T-helper 2 cell treated with Interferon-gamma antibody and Interleukin-4, amounts not matched to agents 5 μg/mL and 100 μg/mL, for 36 hours (primary cell): Measurements from ENCODE around the gene LY9.

Source experiments
- DNase-seq: peaks from one replicate; pipeline ENCODE4 v3.0.0; 2021; ENCODE audit warnings: low spot score
- H3K27ac Mint-ChIP-seq: one replicate; pipeline ENCODE4 v1.8.0; 2021; ENCODE audit warnings: mild to moderate bottlenecking, mixed read lengths
- H3K27me3 Mint-ChIP-seq: one replicate; pipeline ENCODE4 v1.8.0; 2021; ENCODE audit warnings: low read depth, mixed read lengths
- H3K36me3 Mint-ChIP-seq: one replicate; pipeline ENCODE4 v1.8.0; 2021; ENCODE audit warnings: low read depth, mixed read lengths
- H3K4me1 Mint-ChIP-seq: one replicate; pipeline ENCODE4 v1.8.0; 2021; ENCODE audit warnings: low read depth, mixed read lengths
- H3K4me3 Mint-ChIP-seq: one replicate; pipeline ENCODE4 v1.8.0; 2022; ENCODE audit warnings: mild to moderate bottlenecking, moderate library complexity, mixed read lengths
- H3K9me3 Mint-ChIP-seq: one replicate; pipeline ENCODE4 v1.8.0; 2021; ENCODE audit warnings: mixed read lengths

LY9 gene

DNA sequence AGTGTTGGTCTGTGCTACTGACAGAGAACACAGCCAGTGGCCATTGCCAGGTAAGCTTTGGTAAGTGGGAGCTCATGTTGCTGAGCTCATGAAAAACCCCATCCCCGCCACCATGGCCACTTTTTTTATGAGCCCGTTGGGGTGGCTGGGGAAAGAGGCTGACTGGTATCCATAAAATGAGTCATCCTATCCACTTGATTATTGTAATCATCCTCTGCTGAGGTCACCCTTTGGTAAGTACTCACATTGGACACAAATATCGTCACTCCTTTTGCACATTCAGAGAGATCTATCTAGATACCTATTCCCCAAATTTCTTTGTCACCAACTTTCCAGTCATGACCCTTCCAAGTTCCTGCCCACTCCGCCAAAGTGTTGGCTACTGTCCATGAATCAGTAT lies 34.9 kb upstream of the LY9 start:
- Mint-ChIP-seq H3K36me3 (no peaks in the 10 kb centered on the region), H3K4me1 (peaks cover 11% of the 10 kb centered on the region), H3K27me3 (no peaks in the 10 kb centered on the region), H3K4me3 (no peak overlapping the region), H3K27ac (no peak overlapping the region), H3K9me3 (peaks cover 6% of the 10 kb centered on the region)
- DNase-seq, result no peak

DNA sequence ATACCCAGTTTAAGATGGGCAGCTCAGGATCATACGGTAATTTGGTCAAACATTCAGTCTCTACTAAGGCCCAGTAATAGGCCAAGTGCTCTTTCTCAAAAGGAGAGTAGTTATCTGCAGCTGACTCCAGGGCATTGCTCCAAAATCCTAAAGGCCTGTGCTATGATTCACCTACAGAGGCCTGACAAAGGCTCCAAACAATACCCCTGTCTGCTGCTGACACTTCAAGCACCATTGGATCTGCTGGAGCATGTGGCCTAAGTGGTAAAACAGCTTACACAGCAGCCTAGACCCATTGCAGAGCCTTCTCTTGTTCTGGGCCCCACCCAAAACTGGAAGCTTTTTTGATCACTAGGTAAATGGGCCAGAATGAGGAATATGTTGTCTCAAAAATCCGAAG lies 34.1 kb upstream of the LY9 start:
- H3K4me3 Mint-ChIP-seq, result no peak overlapping the region
- H3K27me3 Mint-ChIP-seq, result no peaks in the 10 kb centered on the region
- peaks cover 9% of the 10 kb centered on the region for H3K4me1 Mint-ChIP-seq
- DNase-seq, result no peak
- H3K27ac Mint-ChIP-seq, result no peak overlapping the region
- peaks cover 2% of the 10 kb centered on the region for H3K36me3 Mint-ChIP-seq
- H3K9me3 Mint-ChIP-seq, result peaks cover 2% of the 10 kb centered on the region

DNA sequence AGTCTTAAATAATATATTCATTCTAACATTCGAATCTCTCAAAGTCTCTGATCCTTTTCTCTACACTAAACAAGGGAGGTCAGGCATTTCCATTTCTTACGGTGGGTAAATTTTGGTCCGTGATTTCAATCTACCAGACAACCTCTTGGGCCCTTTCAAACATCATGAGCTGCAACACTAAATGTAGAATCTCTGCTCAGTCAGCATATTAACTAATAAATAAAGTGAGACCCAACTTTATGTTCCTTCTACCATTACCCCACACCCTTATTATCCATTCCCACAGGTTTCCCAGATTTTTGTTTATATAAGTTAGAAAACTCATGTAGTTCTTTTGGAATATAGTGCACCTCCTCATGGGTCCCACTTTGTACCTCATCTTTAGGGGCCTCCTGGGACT lies 32.0 kb upstream of the LY9 start:
- H3K36me3 Mint-ChIP-seq, result peaks cover 2% of the 10 kb centered on the region
- H3K27ac Mint-ChIP-seq, result no peak overlapping the region
- no peak for DNase-seq
- H3K9me3 Mint-ChIP-seq, result no peaks in the 10 kb centered on the region
- H3K4me3 Mint-ChIP-seq, result no peak overlapping the region
- peaks cover 20% of the 10 kb centered on the region for H3K4me1 Mint-ChIP-seq
- H3K27me3 Mint-ChIP-seq, result no peaks in the 10 kb centered on the region

DNA sequence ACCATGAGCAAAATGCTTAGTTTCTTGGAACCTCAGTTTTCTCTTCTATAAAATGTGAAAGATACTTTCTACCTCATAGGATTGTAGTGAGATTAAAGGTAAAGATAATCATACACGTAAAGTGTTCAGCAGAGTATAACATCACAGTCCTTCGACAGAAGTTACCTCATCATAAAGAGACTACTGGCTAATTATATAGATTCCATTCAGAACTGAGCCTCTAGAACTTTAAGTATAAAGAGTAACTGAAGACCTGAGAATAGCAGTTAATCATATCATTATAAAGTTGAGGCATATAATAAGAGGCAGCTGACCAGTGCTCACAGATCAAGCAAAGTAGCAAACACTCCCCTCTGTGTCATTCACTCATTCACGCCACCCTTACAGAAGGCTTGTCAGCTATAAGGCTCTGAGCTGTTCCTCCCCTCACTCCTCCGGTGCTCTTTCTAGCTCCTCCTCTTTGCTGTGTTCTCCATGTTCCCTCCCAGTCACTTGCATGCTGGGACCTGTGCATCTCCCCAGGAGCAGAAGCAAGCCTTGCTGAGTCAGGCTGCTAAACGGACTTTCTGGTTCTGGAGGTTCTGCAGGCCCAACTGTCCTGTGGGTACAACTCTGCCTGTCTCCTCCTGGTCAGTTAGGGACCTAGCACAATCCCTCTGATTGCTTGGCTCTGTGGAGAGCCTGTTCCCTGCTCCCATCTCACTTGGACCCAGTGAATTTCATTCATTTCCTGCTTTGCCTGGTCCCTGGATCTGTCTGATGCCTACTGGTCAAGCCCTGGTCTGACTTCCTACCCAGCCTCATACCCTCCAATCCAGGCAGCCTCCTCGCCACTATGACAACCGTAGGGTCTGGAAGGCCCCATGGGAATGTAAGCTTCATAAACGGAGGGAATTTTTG lies 28.3 kb upstream of the LY9 start:
- Mint-ChIP-seq H3K4me3 (peak overlapping the region; percentile 86), H3K27ac (peak overlapping the region; percentile 96), H3K4me1 (peaks cover 25% of the 10 kb centered on the region), H3K36me3 (peaks cover 2% of the 10 kb centered on the region), H3K27me3 (no peaks in the 10 kb centered on the region), H3K9me3 (no peaks in the 10 kb centered on the region)
- DNase-seq, result peak; percentile 42

DNA sequence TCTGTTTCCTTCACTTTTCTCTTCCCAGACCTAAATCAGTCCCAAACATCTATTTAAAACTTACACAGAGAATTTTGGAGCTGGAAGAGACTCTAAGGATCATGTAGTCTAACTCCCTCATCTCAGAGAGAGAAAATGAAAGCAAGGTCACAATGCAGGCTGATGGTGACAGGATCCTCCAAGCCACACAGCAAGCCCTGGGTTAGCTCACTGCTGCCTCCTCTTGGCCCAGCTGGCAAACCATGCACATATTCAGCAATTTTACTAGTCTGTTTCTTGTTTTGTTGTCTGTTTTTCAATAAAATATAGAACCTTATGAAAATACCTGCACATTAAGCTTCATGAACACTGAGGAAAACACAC lies 27.7 kb upstream of the LY9 start:
- no peaks in the 10 kb centered on the region for H3K9me3 Mint-ChIP-seq
- H3K27me3 Mint-ChIP-seq, result no peaks in the 10 kb centered on the region
- H3K4me3 Mint-ChIP-seq, result peak overlapping the region; percentile 86
- peak overlapping the region; percentile 96 for H3K27ac Mint-ChIP-seq
- peaks cover 25% of the 10 kb centered on the region for H3K4me1 Mint-ChIP-seq
- H3K36me3 Mint-ChIP-seq, result peaks cover 2% of the 10 kb centered on the region
- DNase-seq, result peak; percentile 77

DNA sequence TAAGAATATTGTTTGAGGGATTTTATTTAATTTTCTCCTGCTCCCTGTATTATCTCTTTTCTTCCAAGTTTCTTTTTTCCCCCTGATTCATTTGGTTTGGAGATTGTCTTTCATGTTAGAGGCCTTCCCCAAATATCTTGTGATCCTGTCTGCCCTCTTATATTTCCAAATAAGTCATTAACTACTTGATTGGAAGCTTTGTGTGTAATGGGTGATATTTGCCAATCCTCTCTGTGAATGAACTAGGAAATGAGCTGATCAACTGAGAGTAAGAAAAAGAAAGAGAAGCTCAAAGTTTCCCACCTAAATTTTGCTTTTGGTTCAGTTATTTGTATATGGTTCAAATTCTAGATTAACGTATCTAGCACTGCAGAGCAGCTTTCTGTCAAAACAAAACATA lies 23.6 kb upstream of the LY9 start:
- Mint-ChIP-seq H3K36me3 (no peaks in the 10 kb centered on the region), H3K27ac (no peak overlapping the region), H3K9me3 (no peaks in the 10 kb centered on the region), H3K27me3 (no peaks in the 10 kb centered on the region), H3K4me1 (peaks cover 24% of the 10 kb centered on the region), H3K4me3 (no peak overlapping the region)
- DNase-seq, result no peak

DNA sequence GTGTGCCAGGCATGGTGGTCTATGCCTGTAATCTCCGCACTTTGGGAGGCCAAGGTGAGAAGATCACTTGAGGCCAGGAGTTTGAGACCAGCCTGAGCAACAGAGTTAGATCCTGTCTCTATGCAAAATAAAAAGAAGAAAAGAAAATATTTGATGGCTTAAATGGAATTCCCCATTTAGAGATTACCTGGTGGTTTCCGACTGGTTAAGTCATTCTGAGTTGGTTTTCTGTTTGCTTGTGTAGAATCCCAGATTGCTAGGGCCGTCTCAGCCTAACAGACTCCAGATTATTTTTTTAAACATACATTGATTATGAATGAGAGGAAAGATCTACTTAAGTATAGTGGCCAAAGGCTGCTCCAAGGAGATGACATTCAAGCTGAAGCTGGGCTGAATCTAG lies 22.9 kb upstream of the LY9 start:
- H3K4me1 Mint-ChIP-seq, result peaks cover 19% of the 10 kb centered on the region
- H3K27ac Mint-ChIP-seq, result no peak overlapping the region
- H3K4me3 Mint-ChIP-seq, result no peak overlapping the region
- H3K27me3 Mint-ChIP-seq, result no peaks in the 10 kb centered on the region
- no peaks in the 10 kb centered on the region for H3K9me3 Mint-ChIP-seq
- H3K36me3 Mint-ChIP-seq, result no peaks in the 10 kb centered on the region
- no peak for DNase-seq

DNA sequence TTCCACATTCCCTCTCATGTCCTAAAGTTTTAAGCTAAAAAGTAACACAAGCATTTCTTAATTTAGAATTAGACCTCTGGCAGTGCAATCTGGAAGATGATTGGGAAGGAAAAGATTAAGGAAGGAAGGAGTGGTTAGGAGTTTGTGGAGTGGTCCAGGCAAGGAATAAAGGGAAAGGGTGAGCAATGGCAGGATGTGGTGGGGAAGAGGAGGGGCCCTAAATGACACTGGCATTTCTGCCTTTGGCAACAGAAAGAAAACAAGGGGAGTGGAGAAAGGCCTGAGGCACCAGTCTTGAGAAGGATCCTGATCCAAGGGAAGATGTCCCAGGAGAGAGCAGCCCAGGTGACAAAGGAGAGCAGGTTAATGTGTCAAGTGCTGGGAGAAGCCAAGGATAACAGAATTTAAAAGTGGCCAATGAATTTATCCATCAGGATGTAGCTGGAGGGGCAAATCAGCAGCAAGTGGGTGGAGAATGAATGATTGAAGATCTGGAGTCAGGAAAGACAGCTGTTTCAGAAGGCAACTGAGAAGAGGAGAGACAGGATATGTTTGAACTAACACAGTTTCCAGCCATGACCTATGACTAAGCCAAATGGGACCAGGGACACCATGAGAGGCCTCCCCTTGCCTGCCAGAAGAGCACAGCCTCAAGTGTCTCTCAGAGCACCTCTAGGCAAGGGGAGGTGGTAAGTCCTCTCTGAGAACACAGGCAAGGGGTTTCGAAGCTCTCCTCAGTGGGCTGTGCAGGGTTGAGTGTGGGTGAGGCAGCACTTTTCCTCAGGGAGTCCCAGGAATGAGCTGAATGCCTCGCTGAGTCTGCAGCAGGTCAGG lies 20.9 kb upstream of the LY9 start:
- Mint-ChIP-seq H3K4me1 (peaks cover 19% of the 10 kb centered on the region), H3K4me3 (no peak overlapping the region), H3K9me3 (no peaks in the 10 kb centered on the region), H3K27ac (peak overlapping the region; percentile 39), H3K27me3 (no peaks in the 10 kb centered on the region), H3K36me3 (no peaks in the 10 kb centered on the region)
- no peak for DNase-seq

DNA sequence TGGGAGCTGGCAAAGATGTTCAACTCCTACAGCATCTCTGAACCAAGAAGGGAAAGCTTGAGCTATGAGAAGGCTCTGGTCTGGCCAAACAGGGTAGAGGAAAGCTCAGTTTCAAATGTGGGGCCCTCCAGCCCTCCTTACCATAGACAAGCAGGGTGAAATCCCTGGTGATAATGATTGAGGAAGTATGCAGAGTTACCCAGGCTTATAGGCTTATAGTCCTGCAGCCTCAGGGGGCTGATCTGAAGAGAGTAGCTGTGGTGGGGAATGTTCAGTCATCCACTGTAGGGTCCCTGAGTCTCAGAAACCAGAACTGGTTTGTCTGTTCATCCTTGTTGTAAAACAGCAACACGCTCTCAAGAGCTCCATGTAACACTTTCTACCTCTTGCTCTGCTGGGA lies 19.8 kb upstream of the LY9 start:
- Mint-ChIP-seq H3K27ac (no peak overlapping the region), H3K9me3 (no peaks in the 10 kb centered on the region), H3K27me3 (no peaks in the 10 kb centered on the region), H3K36me3 (no peaks in the 10 kb centered on the region), H3K4me3 (no peak overlapping the region), H3K4me1 (peaks cover 17% of the 10 kb centered on the region)
- no peak for DNase-seq

DNA sequence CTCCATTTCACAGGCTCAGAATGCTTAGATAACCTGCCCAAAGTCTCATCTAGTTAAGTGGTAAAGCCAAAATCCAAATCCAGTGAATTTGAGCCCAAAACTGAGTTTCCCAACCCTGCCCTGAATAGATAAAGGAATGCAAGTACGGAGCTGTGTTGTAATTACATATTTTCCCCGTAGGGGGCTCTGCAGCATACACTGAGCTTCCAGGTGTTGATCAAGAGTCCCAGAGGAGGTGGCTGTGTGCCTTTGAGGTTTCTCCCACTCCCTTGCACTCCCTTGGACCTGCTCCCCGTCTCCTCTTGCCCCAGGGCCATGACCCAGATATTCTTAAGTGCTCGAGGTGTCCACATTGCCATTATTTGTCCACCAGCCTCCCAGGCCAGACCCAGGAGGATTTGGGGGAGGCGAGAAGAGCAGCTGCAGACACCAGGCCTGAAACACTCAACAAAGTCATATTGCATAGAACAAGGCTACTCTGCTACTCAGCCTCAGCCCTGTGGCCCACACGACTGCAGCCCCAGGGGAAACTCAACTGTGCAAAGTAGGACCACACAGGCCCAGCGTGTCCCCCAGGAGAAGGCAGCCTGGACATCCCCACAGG lies 18.4 kb upstream of the LY9 start:
- Mint-ChIP-seq H3K27me3 (no peaks in the 10 kb centered on the region), H3K4me1 (peaks cover 28% of the 10 kb centered on the region), H3K27ac (peak overlapping the region; percentile 18)

DNA sequence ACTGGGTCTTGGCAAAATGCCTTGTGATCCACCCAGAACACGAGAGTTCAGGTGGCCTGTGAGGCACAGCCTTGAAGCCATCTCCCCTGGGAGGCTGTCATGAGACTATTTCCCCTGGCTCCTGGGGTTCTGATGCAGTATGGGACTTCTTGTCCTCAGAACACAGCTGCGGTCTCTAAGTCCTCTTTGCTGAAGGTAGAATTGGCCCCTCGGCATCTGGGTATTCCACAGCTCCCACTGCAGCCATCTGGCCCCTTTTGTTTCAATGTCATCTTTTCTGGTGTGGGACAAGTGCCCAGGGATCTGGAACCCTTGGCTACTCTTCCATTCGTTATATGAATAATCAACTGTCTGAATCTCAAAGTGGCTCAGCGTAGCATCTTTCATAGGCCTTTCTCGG lies 17.0 kb upstream of the LY9 start:
- H3K9me3 Mint-ChIP-seq, result no peaks in the 10 kb centered on the region
- DNase-seq, result no peak
- no peaks in the 10 kb centered on the region for H3K36me3 Mint-ChIP-seq
- no peak overlapping the region for H3K27ac Mint-ChIP-seq
- peaks cover under 1% of the 10 kb centered on the region for H3K27me3 Mint-ChIP-seq
- no peak overlapping the region for H3K4me3 Mint-ChIP-seq
- H3K4me1 Mint-ChIP-seq, result peaks cover 31% of the 10 kb centered on the region

More for the DNA sequence above, 18.4 kb upstream of the LY9 start:
- Mint-ChIP-seq H3K36me3 (no peaks in the 10 kb centered on the region), H3K9me3 (no peaks in the 10 kb centered on the region), H3K4me3 (no peak overlapping the region)
- DNase-seq, result peak; percentile 39

DNA sequence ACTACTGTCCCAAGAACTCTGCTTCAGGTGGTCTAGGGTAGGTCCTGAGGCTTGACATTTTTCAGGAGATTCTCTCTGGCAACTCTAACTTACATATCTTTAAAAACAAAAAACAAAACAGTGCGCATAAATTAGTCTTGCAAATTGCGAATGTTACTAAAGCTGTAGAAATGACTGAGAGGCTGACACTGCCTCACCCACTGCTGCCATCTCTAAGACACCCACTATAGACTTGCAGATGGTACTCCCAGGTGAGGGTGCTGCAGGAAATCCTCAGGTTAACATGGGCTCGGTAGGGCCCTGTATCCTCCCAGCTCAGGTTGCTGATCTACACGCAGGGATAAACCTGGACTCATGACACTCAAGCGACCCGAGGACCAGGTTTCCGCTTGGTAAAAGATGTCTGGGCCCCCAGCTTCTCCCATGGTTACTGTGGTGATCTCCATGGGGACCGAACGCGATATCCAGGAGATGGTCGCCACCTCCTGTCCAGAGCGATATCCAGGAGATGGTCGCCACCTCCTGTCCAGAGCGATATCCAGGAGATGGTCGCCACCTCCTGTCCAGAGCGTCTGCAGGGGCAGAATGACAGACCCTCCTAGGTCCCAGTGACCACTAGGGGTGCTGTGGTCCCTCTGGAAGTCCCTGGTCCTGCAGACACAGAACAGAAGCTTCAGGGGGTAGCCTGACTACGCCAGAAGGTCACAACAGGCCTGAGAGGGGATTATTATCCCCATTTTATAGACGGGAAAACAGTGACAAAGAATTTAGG lies 16.2 kb upstream of the LY9 start:
- H3K4me3 Mint-ChIP-seq, result no peak overlapping the region
- H3K27me3 Mint-ChIP-seq, result peaks cover 7% of the 10 kb centered on the region
- H3K9me3 Mint-ChIP-seq, result no peaks in the 10 kb centered on the region
- H3K36me3 Mint-ChIP-seq, result no peaks in the 10 kb centered on the region
- H3K4me1 Mint-ChIP-seq, result peaks cover 29% of the 10 kb centered on the region
- H3K27ac Mint-ChIP-seq, result no peak overlapping the region
- DNase-seq, result no peak

DNA sequence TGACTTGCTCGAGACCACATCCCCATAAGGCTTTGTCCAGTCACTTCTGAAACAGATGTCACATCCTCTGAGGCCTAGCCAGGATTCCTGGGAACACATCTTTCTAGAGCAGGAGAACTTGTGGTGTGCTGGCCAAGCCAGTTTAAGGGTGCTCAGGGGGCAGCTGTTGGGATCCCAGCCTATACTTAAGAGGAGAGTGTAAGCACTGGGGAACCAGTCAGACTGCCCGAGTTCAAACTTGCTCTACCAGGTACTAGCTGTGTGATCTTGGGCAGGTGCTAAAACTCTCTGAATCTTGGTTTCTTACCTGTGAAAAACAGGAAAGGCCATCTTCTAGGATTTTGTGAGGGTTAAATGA lies 15.6 kb upstream of the LY9 start:
- Mint-ChIP-seq H3K27me3 (peaks cover 11% of the 10 kb centered on the region), H3K9me3 (no peaks in the 10 kb centered on the region), H3K4me1 (peaks cover 23% of the 10 kb centered on the region), H3K4me3 (no peak overlapping the region), H3K36me3 (no peaks in the 10 kb centered on the region), H3K27ac (no peak overlapping the region)
- no peak for DNase-seq
